IMR-90 (cell line): Measurements from ENCODE around the gene ERP27. TPM values are rescaled to one million over a fixed set of nuclear protein-coding genes. Genes with fewer than 3 reads are reported as not detected.

Source experiments
- ATAC-seq: fragments of 200-7000 bp; cut with Tn5 transposase; 2 replicates; pipeline ENCODE4 v1.9.1; 2020; ENCODE audit warnings: low read depth, mild to moderate bottlenecking, moderate library complexity
- BruUV-seq: library from RNA; stranded (reverse); fragments of 400-500 nt; replicated peaks from 2 replicates; lab custom pipeline; 2021; lab: Mats Ljungman, UMichigan
- CTCF ChIA-PET: fragments of 300-600 bp; formaldehyde crosslinking; extraction: SDS; loops from one replicate; lab custom pipeline; 2021; ENCODE audit warnings: antibody characterized with exemption; lab: Yijun Ruan, JAX
- POLR2A ChIA-PET: fragments of 300-600 bp; sonication (Branson Sonifier 250); formaldehyde crosslinking; loops from one replicate; lab custom pipeline; 2022; ENCODE audit warnings: antibody characterized with exemption; ENCODE audit not compliant: unreplicated experiment; lab: Charles Lee
- DNase-seq: peaks from one replicate; pipeline ENCODE4 v3.0.0; 2013
- H2AFZ ChIP-seq: replicated peaks from 2 replicates; pipeline ENCODE3; 2013; ENCODE audit warnings: low read length, mild to moderate bottlenecking; ENCODE audit not compliant: poor library complexity
- H2AK5ac ChIP-seq: 2 replicates; pipeline ENCODE4 v1.6.1; 2013; ENCODE audit warnings: low read depth, low read length, inconsistent platforms
- H2AK9ac ChIP-seq: replicated peaks from 2 replicates; pipeline ENCODE3; 2013; ENCODE audit warnings: mild to moderate bottlenecking, low read depth, low read length, moderate library complexity; ENCODE audit not compliant: poor library complexity
- H2BK120ac ChIP-seq: 2 replicates; pipeline ENCODE4 v1.6.1; 2013; ENCODE audit warnings: low read depth, low read length, inconsistent platforms
- H2BK15ac ChIP-seq: 3 replicates; pipeline ENCODE4 v1.6.1; 2013; ENCODE audit warnings: low read depth, low read length, inconsistent platforms
- H2BK20ac ChIP-seq: 2 replicates; pipeline ENCODE4 v1.6.1; 2013; ENCODE audit warnings: low read depth, mild to moderate bottlenecking, inconsistent platforms, low read length, moderate library complexity
- H2BK5ac ChIP-seq: 2 replicates; pipeline ENCODE4 v1.6.1; 2013; ENCODE audit warnings: mild to moderate bottlenecking, low read depth, low read length, inconsistent platforms; ENCODE audit not compliant: poor library complexity, severe bottlenecking
- H3K14ac ChIP-seq: replicated peaks from 2 replicates; pipeline ENCODE4 v1.6.1; 2013; ENCODE audit warnings: low read depth, low read length, inconsistent platforms
- H3K18ac ChIP-seq: 2 replicates; pipeline ENCODE4 v1.6.1; 2013; ENCODE audit warnings: low read depth, low read length, control low read depth
- H3K23ac ChIP-seq: 2 replicates; pipeline ENCODE4 v1.6.1; 2013; ENCODE audit warnings: low read depth, low read length, inconsistent platforms
- H3K27ac ChIP-seq: 2 replicates; pipeline ENCODE4 v1.5.1; 2013; ENCODE audit warnings: mild to moderate bottlenecking, control low read depth, low read length; ENCODE audit not compliant: insufficient read depth
- H3K27me3 ChIP-seq: 2 replicates; pipeline ENCODE4 v1.6.1; 2013; ENCODE audit warnings: low read length; ENCODE audit not compliant: control insufficient read depth, insufficient read depth
- H3K36me3 ChIP-seq: 2 replicates; pipeline ENCODE4 v1.6.1; 2013; ENCODE audit warnings: low read length, mixed read lengths; ENCODE audit not compliant: control insufficient read depth, insufficient read depth
- H3K4ac ChIP-seq: 2 replicates; pipeline ENCODE4 v1.6.1; 2013; ENCODE audit warnings: low read depth, low read length, inconsistent platforms
- H3K4me1 ChIP-seq: 2 replicates; pipeline ENCODE4 v1.6.1; 2013; ENCODE audit warnings: low read length, mixed read lengths; ENCODE audit not compliant: control insufficient read depth, insufficient read depth
- H3K4me2 ChIP-seq: 2 replicates; pipeline ENCODE4 v1.6.1; 2013; ENCODE audit warnings: low read depth, mild to moderate bottlenecking, control low read depth, low read length, moderate library complexity
- H3K4me3 ChIP-seq: 2 replicates; pipeline ENCODE4 v1.5.1; 2013; ENCODE audit warnings: low read depth, mild to moderate bottlenecking, control low read depth, low read length, moderate library complexity; ENCODE audit not compliant: insufficient read depth
- H3K56ac ChIP-seq: 2 replicates; pipeline ENCODE4 v1.6.1; 2013; ENCODE audit warnings: low read length, inconsistent platforms; ENCODE audit not compliant: insufficient read depth; ENCODE audit errors: extremely low read depth
- H3K79me1 ChIP-seq, 2 experiments: 2 replicates each; pipeline ENCODE4 v1.6.1; 2013; ENCODE audit warnings: low read length in 2 of 2, inconsistent platforms in 1 of 2, low read depth in 1 of 2
- H3K9ac ChIP-seq: 2 replicates; pipeline ENCODE4 v1.6.1; 2013; ENCODE audit warnings: low read depth, low read length, control low read depth
- H3K9me1 ChIP-seq: 2 replicates; pipeline ENCODE4 v1.6.1; 2013; ENCODE audit warnings: low read length, inconsistent platforms; ENCODE audit not compliant: insufficient read depth
- H3K9me3 ChIP-seq: 2 replicates; pipeline ENCODE4 v1.6.1; 2013; ENCODE audit warnings: low read length; ENCODE audit not compliant: control insufficient read depth, insufficient read depth
- H4K20me1 ChIP-seq: 2 replicates; pipeline ENCODE4 v1.6.1; 2013; ENCODE audit warnings: low read length, inconsistent platforms; ENCODE audit not compliant: insufficient read depth
- H4K5ac ChIP-seq: 2 replicates; pipeline ENCODE4 v1.6.1; 2013; ENCODE audit warnings: mild to moderate bottlenecking, low read depth, low read length, control low read depth
- H4K8ac ChIP-seq, 2 experiments: 2 replicates each; pipeline ENCODE4 v1.6.1; 2013; ENCODE audit warnings: low read depth in 2 of 2, low read length in 2 of 2, control low read depth in 1 of 2, inconsistent platforms in 1 of 2
- H4K91ac ChIP-seq: 2 replicates; pipeline ENCODE4 v1.6.1; 2013; ENCODE audit warnings: low read depth, low read length, inconsistent platforms; ENCODE audit not compliant: insufficient read depth
- BHLHE40 ChIP-seq: fragments of 150-350 bp; IDR thresholded peaks from 2 replicates; pipeline ENCODE4 v1.6.1; 2016; ENCODE audit warnings: mild to moderate bottlenecking, low read depth, low read length
- CEBPB ChIP-seq: IDR thresholded peaks from 2 replicates; pipeline ENCODE4 v1.6.1; 2012; ENCODE audit warnings: low read depth, low read length, improper control_type of control experiment
- CHD1 ChIP-seq: IDR thresholded peaks from 2 replicates; pipeline ENCODE4 v1.6.1; 2012; ENCODE audit warnings: low read depth, low read length, improper control_type of control experiment
- CTCF ChIP-seq: conservative IDR thresholded peaks from 2 replicates; pipeline ENCODE4 v1.5.1; 2012; ENCODE audit warnings: mild to moderate bottlenecking, low read depth, low read length, improper control_type of control experiment
- FOS ChIP-seq: fragments of 150-350 bp; IDR thresholded peaks from 2 replicates; pipeline ENCODE4 v1.6.1; 2016; ENCODE audit warnings: low read depth, low read length
- MAFK ChIP-seq: IDR thresholded peaks from 2 replicates; pipeline ENCODE4 v1.6.1; 2012; ENCODE audit warnings: low read depth, low read length, improper control_type of control experiment
- MAZ ChIP-seq: IDR thresholded peaks from 2 replicates; pipeline ENCODE4 v1.6.1; 2012; ENCODE audit warnings: low read depth, mild to moderate bottlenecking, low read length, improper control_type of control experiment, moderate library complexity, borderline replicate concordance
- MXI1 ChIP-seq: IDR thresholded peaks from 2 replicates; pipeline ENCODE4 v1.6.1; 2012; ENCODE audit warnings: low read depth, mild to moderate bottlenecking, low read length, moderate library complexity, borderline replicate concordance
- NFE2L2 ChIP-seq: fragments of 150-350 bp; IDR thresholded peaks from 2 replicates; pipeline ENCODE4 v1.6.1; 2016; ENCODE audit warnings: low read depth, mild to moderate bottlenecking, low read length
- POLR2A ChIP-seq: IDR thresholded peaks from 2 replicates; pipeline ENCODE4 v1.6.1; 2012; ENCODE audit warnings: mild to moderate bottlenecking, low read depth, low read length
- RAD21 ChIP-seq: IDR thresholded peaks from 2 replicates; pipeline ENCODE4 v1.6.1; 2012; ENCODE audit warnings: low read length, improper control_type of control experiment
- RCOR1 ChIP-seq: IDR thresholded peaks from 2 replicates; pipeline ENCODE4 v1.6.1; 2012; ENCODE audit warnings: mild to moderate bottlenecking, low read length, improper control_type of control experiment; ENCODE audit not compliant: insufficient replicate concordance
- RFX5 ChIP-seq: IDR thresholded peaks from 2 replicates; pipeline ENCODE4 v1.8.0; 2012; ENCODE audit warnings: low read depth, mild to moderate bottlenecking, low read length, moderate library complexity
- SMC3 ChIP-seq: fragments of 150-350 bp; IDR thresholded peaks from 2 replicates; pipeline ENCODE4 v1.6.1; 2016; ENCODE audit warnings: low read depth, mild to moderate bottlenecking, antibody characterized with exemption, low read length, moderate library complexity
- USF2 ChIP-seq: fragments of 150-350 bp; IDR thresholded peaks from 2 replicates; pipeline ENCODE4 v1.6.1; 2017; ENCODE audit warnings: mild to moderate bottlenecking, antibody characterized with exemption, low read length, low read depth
- WGBS, 2 experiments: methylation state at CpG; one replicate each; pipeline versions ENCODE4 v1.1.5 to v1.1.7; 2013; ENCODE audit warnings: missing lambda C conversion rate in 2 of 2; ENCODE audit not compliant: insufficient read length in 1 of 2; ENCODE audit errors: extremely low coverage in 2 of 2; 5-methylcytosine and 5-hydroxymethylcytosine counted together
- dilution Hi-C: fragments of 300-500 bp; cut with HindIII; formaldehyde crosslinking; loops from one replicate; pipeline ENCODE4 v1.14.3; 2018; ENCODE audit warnings: low sequenced_read_pairs; ENCODE audit not compliant: unreplicated experiment
- in situ Hi-C: fragments of 300-500 bp; cut with MboI; formaldehyde crosslinking; loops from 3 replicates; pipeline ENCODE4 v1.14.3; 2019; ENCODE audit warnings: low sequenced_read_pairs, inconsistent platforms, mixed read lengths
- intact Hi-C: fragments of 100-400 bp; cut with micrococcal nuclease; formaldehyde crosslinking; loops from 2 replicates; pipeline ENCODE4 v1.10.0; 2022
- polyA plus RNA-seq, 3 experiments: library from polyadenylated mRNA; depleted of rRNA; stranded (reverse); fragments of >200 nt; gene quantifications; 2 replicates each; pipeline ENCODE4 v1.2.3, GENCODE V29; 2012; ENCODE audit warnings: low replicate concordance in 1 of 3
- total RNA-seq: library from RNA; depleted of rRNA; stranded (reverse); fragments of >200 nt; gene quantifications from 2 replicates; pipeline ENCODE4 v1.2.3, GENCODE V29; 2012
- TF ChIP-seq, protein P1 (sequence below): fragments of 150-350 bp; IDR thresholded peaks from 2 replicates; pipeline ENCODE4 v1.6.1; 2016; ENCODE audit warnings: low read depth, mild to moderate bottlenecking, low read length, moderate library complexity, borderline replicate concordance

ERP27 gene
- total and polyA plus RNA-seq, 2 of the 4 experiments (the other 2 are of a cell fraction): not detected

DNA sequence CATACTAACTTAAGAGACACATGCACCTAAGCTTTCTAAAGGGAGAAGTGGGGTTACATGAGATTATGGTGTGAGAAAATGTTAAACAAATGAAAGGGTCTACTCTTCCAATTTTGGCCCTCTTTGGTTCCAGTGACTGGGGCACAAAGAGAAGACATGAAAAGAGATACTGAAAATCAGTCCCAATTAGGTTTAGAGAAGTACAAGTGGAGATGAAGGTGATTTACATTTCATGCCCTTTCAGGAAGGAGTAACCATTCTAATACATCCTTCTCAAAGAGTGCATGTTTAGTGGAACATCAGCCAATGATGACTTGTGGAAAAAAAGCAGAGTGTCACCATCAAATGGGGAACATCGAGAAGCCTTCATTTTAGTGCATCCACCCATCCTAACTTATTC lies 67.1 kb downstream of the ERP27 start:
- ATAC-seq (no peak), DNase-seq (no peak)
- Histone ChIP-seq H4K5ac (no peak overlapping the region), H3K23ac (no peak overlapping the region), H3K36me3 (no peaks in the 10 kb centered on the region), H4K20me1 (no peaks in the 10 kb centered on the region), H2BK120ac (no peak overlapping the region), H3K27ac (no peak overlapping the region), H3K79me1 (no peaks in the 10 kb centered on the region), H2AFZ (no peak overlapping the region), H3K14ac (no peak overlapping the region), H2AK9ac (no peak overlapping the region), H3K9me3 (no peaks in the 10 kb centered on the region; the same call in 1 of the 2 replicates), H2BK20ac (no peak overlapping the region), H3K4ac (no peak overlapping the region), H2BK15ac (no peak overlapping the region), H3K56ac (no peak overlapping the region), H3K9ac (no peak overlapping the region), H2AK5ac (no peak overlapping the region), H4K91ac (no peak overlapping the region), H3K4me3 (no peak overlapping the region), H4K8ac (no peak overlapping the region), H3K4me2 (no peak overlapping the region), H3K27me3 (no peaks in the 10 kb centered on the region), H3K9me1 (no peaks in the 10 kb centered on the region), H3K18ac (no peak overlapping the region), H3K4me1 (no peaks in the 10 kb centered on the region), H2BK5ac (no peak overlapping the region)
- intact Hi-C loops (no loop called here), dilution Hi-C loops (no loop called here), in situ Hi-C loops (no loop called here)
- CTCF ChIA-PET: interaction anchor here (0.8 kb wide), 1 partner anchor 19 kb away, joined by 3 read pairs; no protein-coding TSS in a partner anchor
- POLR2A ChIA-PET: no interaction called here
- no peak for TF ChIP-seq CEBPB
- TF ChIP-seq, protein P1, sequence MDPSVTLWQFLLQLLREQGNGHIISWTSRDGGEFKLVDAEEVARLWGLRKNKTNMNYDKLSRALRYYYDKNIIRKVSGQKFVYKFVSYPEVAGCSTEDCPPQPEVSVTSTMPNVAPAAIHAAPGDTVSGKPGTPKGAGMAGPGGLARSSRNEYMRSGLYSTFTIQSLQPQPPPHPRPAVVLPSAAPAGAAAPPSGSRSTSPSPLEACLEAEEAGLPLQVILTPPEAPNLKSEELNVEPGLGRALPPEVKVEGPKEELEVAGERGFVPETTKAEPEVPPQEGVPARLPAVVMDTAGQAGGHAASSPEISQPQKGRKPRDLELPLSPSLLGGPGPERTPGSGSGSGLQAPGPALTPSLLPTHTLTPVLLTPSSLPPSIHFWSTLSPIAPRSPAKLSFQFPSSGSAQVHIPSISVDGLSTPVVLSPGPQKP: no peak
- TF ChIP-seq MAFK: no peak
- TF ChIP-seq FOS: no peak
- no peak for TF ChIP-seq POLR2A
- no peak for TF ChIP-seq CHD1
- TF ChIP-seq RFX5: no peak
- TF ChIP-seq RAD21: no peak
- no peak for TF ChIP-seq BHLHE40
- no peak for TF ChIP-seq NFE2L2
- TF ChIP-seq USF2: no peak
- no peak for TF ChIP-seq SMC3
- TF ChIP-seq MAZ: no peak
- TF ChIP-seq RCOR1: no peak
- TF ChIP-seq MXI1: no peak
- no peak for TF ChIP-seq CTCF
- WGBS, 2 experiments: no CpG with 5 or more reads among the region's 1 CpG
- BruUV-seq: no TSS peak
